ENCODE results near the gene GGT5.

GGT5 gene

DNA sequence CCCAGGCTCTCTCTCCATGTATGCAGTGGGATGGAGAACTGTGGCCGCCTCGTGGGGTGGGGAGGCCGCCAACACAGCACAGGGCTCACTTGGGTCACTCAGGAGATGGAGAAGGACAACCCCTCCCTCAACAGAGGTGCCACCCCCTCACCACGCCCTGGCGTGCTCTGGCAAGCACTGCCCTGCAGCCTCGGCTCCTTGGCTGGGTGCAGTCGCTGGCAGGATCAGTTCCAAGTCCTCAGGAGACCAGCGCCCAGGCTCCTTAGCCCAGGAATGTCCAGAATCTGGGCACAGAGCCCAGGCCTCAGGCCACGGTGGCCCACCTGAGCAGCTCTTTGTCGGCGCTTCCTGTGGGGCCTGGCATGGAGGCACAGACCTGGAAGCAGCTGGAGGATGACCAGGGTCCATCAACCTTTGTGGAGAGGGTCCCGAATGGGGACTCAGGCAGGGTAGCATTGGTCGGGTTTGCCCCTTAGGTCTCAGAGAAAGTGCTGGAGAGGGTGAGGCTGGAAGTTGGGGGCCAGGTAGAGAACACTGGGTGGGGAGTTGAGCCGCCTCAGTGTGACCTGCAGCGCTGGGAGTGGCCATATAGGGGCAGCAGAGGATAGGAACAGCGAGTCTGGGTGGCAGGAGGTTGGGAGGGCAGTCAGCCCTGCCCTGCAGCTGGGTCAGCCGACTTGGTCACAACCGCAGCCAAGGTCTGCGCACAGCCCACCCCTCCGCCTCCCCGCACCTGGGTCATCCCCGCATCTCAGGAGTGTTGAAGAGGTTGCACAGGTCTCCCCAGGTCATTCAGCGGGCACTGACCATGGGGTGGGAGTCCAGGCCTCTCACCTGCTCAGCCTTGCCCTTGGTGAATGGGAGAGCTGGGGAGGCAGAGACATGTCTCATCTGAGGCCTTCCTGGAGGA is 55.4 kb downstream of the GGT5 start:
- TF ChIP-seq ZBTB7A (IDR thresholded peaks at IDR 0.05; ENCODE audit: low read depth) (peak; percentile 69), CREB1 (IDR thresholded peaks at IDR 0.05; ENCODE audit: low read depth) (no peak), TCF12 (IDR thresholded peaks at IDR 0.05; ENCODE audit: low read depth) (peak; percentile 89), FOXM1 (IDR thresholded peaks at IDR 0.05; ENCODE audit: borderline replicate concordance, low read depth) (peak; percentile 30; the same call in 1 of the 2 replicates), TEAD4 (IDR thresholded peaks at IDR 0.05) (peak; percentile 97), YY1 (IDR thresholded peaks at IDR 0.05; ENCODE audit: low read depth) (peak; percentile 8; the same call in 1 of the 2 replicates), NFIC (IDR thresholded peaks at IDR 0.05) (peak; percentile 97), TAF1 (IDR thresholded peaks at IDR 0.05; ENCODE audit: low read depth) (no peak), EGR1 (IDR thresholded peaks at IDR 0.05) (0 out of 2 replicates have a peak, but pooled peaks have one; percentile 19), RAD21 (IDR thresholded peaks at IDR 0.05; ENCODE audit: low read depth) (peak; percentile 99), CEBPB (IDR thresholded peaks at IDR 0.05) (no peak), EP300 (IDR thresholded peaks at IDR 0.05; ENCODE audit: borderline replicate concordance) (peak; percentile 72)
- TF ChIP-seq, protein P1, sequence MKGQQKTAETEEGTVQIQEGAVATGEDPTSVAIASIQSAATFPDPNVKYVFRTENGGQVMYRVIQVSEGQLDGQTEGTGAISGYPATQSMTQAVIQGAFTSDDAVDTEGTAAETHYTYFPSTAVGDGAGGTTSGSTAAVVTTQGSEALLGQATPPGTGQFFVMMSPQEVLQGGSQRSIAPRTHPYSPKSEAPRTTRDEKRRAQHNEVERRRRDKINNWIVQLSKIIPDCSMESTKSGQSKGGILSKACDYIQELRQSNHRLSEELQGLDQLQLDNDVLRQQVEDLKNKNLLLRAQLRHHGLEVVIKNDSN (IDR thresholded peaks at IDR 0.05), result no peak
- TF ChIP-seq, protein P2, sequence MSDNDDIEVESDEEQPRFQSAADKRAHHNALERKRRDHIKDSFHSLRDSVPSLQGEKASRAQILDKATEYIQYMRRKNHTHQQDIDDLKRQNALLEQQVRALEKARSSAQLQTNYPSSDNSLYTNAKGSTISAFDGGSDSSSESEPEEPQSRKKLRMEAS (IDR thresholded peaks at IDR 0.05), result peak; percentile 47; the same call in 1 of the 2 replicates
- TF ChIP-seq, protein P3, sequence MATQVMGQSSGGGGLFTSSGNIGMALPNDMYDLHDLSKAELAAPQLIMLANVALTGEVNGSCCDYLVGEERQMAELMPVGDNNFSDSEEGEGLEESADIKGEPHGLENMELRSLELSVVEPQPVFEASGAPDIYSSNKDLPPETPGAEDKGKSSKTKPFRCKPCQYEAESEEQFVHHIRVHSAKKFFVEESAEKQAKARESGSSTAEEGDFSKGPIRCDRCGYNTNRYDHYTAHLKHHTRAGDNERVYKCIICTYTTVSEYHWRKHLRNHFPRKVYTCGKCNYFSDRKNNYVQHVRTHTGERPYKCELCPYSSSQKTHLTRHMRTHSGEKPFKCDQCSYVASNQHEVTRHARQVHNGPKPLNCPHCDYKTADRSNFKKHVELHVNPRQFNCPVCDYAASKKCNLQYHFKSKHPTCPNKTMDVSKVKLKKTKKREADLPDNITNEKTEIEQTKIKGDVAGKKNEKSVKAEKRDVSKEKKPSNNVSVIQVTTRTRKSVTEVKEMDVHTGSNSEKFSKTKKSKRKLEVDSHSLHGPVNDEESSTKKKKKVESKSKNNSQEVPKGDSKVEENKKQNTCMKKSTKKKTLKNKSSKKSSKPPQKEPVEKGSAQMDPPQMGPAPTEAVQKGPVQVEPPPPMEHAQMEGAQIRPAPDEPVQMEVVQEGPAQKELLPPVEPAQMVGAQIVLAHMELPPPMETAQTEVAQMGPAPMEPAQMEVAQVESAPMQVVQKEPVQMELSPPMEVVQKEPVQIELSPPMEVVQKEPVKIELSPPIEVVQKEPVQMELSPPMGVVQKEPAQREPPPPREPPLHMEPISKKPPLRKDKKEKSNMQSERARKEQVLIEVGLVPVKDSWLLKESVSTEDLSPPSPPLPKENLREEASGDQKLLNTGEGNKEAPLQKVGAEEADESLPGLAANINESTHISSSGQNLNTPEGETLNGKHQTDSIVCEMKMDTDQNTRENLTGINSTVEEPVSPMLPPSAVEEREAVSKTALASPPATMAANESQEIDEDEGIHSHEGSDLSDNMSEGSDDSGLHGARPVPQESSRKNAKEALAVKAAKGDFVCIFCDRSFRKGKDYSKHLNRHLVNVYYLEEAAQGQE (IDR thresholded peaks at IDR 0.05; ENCODE audit: low read depth), result no peak

DNA sequence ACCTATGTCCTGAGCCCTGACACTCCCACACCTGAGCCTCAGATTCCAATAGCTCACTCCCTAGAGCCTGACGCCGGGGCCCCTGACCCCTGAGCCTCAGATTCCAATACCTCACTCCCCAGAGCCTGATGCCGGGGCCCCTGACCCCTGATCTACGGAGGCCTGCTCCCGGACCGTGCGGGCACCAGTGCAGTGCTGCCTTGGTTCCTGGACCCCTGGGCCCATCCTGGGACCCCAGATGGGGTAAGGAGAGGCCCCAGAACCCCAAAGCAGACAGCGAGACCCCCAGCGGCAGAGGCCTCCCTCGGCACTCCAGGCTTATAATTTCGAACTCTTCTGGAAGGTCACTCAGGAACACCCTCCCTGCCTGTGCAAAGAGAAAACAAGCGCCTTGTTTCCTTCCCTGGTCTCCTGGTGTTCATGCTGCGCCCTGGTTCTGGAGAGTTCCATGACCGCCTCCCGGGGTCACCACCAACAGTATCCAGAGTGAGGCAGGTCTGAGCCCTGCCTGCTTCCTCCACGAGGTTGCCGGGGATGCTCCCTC is 56.1 kb downstream of the GGT5 start:
- TF ChIP-seq TEAD4 (IDR thresholded peaks at IDR 0.05) (no peak), ZBTB7A (IDR thresholded peaks at IDR 0.05; ENCODE audit: low read depth) (no peak; the same call in 1 of the 2 replicates), YY1 (IDR thresholded peaks at IDR 0.05; ENCODE audit: low read depth) (no peak), NFIC (IDR thresholded peaks at IDR 0.05) (no peak), TCF12 (IDR thresholded peaks at IDR 0.05; ENCODE audit: low read depth) (no peak), CEBPB (IDR thresholded peaks at IDR 0.05) (no peak), TAF1 (IDR thresholded peaks at IDR 0.05; ENCODE audit: low read depth) (no peak), FOXM1 (IDR thresholded peaks at IDR 0.05; ENCODE audit: borderline replicate concordance, low read depth) (no peak), RAD21 (IDR thresholded peaks at IDR 0.05; ENCODE audit: low read depth) (no peak), CREB1 (IDR thresholded peaks at IDR 0.05; ENCODE audit: low read depth) (no peak), EGR1 (IDR thresholded peaks at IDR 0.05) (no peak), EP300 (IDR thresholded peaks at IDR 0.05; ENCODE audit: borderline replicate concordance) (no peak)
- TF ChIP-seq, protein P1 (IDR thresholded peaks at IDR 0.05), result no peak
- TF ChIP-seq, protein P2 (IDR thresholded peaks at IDR 0.05), result no peak
- TF ChIP-seq, protein P3 (IDR thresholded peaks at IDR 0.05; ENCODE audit: low read depth), result no peak

DNA sequence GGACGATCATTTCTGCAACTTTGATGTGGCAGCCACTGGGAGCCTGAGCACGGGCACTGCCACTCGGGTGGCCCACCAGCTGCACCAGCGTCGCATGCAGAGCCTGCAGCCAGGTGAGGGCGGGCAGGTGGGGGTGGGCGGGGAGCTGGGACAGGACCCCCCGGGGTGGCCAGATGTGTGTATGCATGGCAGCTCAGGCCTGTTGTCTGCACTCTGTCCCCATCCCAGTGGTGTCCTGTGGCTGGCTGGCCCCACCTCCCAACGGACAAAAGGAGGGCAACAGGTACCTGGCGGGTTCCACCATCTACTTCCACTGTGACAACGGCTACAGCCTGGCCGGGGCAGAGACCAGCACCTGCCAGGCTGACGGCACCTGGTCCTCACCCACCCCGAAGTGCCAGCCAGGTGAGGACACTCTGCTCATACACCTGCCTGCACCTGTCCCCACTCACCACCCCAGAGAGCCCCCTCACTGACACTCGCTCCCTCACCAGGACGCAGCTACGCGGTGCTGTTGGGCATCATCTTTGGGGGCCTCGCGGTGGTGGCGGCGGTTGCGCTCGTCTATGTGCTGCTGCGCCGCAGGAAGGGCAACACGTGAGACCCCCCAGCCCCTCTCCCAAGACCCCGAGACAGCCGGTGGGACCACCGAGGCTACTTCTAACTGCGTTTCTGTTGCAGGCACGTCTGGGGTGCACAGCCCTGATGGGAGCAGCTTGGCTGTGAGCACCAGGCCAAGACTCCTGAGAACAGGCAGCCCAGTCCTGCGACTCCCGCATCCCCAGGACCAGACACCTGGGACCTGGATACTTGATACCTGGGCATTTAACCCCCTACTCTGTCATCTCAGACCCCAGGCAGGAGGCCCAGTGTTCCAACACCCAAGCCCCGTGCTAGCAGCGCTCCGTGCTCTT is 56.9 kb downstream of the GGT5 start:
- TF ChIP-seq, protein P3 (IDR thresholded peaks at IDR 0.05; ENCODE audit: low read depth), result no peak
- TF ChIP-seq EGR1 (IDR thresholded peaks at IDR 0.05) (no peak), TAF1 (IDR thresholded peaks at IDR 0.05; ENCODE audit: low read depth) (no peak), YY1 (IDR thresholded peaks at IDR 0.05; ENCODE audit: low read depth) (no peak), FOXM1 (IDR thresholded peaks at IDR 0.05; ENCODE audit: borderline replicate concordance, low read depth) (no peak), ZBTB7A (IDR thresholded peaks at IDR 0.05; ENCODE audit: low read depth) (no peak), NFIC (IDR thresholded peaks at IDR 0.05) (no peak), CEBPB (IDR thresholded peaks at IDR 0.05) (no peak), EP300 (IDR thresholded peaks at IDR 0.05; ENCODE audit: borderline replicate concordance) (no peak), TEAD4 (IDR thresholded peaks at IDR 0.05) (no peak), CREB1 (IDR thresholded peaks at IDR 0.05; ENCODE audit: low read depth) (no peak)
- TF ChIP-seq, protein P1 (IDR thresholded peaks at IDR 0.05), result no peak
- TF ChIP-seq, protein P2 (IDR thresholded peaks at IDR 0.05), result no peak

Data from Ishikawa (cell line).